GM18519 (cell line): Measurements from ENCODE around the gene ZFYVE28.

Source experiments
- ATAC-seq: cut with Tn5 transposase; IDR thresholded peaks from one replicate; pipeline ENCODE4 v1.9.1; 2021; ENCODE audit warnings: mild to moderate bottlenecking, moderate library complexity; ENCODE audit not compliant: unreplicated experiment, low FRiP score

ZFYVE28 gene

DNA sequence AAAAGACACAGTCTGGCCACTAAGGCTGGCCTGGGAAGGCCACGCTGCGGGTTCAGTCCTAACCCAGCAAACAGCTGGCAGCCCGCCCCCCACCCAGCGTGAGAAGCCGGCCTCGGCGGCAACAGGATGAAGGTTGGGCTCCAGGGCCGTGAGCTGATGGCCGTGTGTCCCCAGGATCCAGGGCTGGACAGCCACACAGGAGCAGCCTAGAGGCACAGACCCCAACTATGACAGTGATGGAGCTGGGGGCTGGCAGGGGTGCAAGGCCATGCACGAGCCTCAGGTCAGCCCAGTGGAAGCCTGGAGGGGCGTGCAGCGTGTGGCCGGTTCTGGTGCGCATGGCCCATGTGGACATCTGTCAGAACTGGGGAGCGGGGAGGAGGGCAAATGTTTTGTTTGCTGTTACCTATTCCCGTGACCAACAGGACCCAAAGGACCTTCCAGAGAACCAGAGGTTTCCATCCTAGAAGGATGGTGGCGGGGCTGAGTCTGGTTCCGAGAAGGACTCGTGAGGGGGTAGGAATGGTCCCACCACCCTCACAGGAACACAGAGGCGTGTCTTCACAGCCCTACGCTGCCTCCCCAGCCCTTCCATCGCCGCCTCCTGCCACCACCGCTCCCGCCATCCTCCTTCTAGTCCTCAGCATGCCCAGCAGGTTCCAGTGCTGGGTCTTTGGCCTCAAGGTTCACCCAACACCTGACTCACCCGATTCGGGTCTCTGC, 46.5 kb downstream of the ZFYVE28 start:
- no peak for ATAC-seq

DNA sequence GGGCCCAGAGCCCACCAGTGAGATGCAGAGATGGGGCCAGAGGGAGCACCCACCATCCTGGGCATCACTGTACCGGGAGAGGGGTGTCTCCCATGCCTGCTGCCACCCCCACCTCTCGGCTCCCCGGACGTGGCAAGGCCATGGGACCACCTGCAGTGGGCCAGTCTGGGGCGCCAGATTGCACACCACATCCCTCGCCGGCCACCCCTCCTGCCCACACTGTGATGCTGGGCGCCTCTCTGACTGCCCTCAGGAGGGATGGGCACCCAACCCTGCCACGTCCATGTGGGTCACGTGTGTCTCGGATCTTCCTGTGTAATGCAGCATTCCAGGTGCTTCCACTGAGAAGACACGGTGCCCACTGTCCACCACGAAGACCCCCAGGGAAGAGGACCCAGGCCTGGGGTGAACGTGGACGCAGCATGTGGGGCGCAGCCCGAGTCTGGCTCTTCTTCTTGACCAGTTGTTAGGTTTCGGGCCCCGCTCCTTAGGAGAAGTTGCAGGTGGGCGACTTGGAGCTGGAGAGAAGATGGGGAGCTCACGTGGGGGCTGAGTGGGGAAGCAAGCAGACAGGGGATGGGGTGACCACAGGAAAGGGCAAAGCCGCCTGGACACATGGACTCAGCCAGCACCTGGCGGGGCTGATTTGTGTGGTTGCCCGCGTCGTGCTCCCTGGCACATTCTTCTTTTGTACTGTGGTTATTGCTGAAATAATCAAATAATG, 47.7 kb downstream of the ZFYVE28 start:
- ATAC-seq = no peak

DNA sequence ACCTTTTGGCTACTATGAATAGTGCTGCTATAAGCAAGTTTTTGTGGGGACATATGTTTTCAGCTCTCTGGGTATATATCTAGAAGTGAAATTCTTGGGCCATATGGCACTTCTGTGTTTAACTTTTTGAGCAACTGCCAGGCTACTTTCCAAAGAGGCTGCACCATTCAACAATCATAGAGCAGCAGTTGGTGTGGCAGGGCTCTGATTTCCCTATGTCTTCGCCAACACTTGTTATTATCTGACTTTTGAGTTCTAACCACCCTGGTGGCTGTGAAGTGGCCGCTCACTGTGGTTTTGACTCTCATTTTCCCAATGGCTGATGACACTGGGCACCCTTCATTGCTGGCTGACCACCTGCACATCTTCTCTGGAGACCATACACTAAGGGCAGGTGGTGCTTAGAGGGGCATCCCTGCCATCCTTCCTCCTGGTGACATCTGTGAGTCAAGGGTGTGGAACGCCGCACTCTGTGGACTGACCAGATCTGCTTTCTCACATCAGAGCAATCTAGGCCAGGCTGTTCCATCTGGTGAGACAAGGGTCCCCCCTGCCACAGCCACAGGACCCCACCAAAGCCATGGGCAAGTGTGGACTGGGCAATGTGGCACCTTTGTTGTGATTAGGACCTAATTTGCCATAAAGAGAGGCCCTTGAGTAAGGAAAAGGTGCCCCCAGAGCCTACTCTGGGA, 49.6 kb downstream of the ZFYVE28 start:
- ATAC-seq = no peak

DNA sequence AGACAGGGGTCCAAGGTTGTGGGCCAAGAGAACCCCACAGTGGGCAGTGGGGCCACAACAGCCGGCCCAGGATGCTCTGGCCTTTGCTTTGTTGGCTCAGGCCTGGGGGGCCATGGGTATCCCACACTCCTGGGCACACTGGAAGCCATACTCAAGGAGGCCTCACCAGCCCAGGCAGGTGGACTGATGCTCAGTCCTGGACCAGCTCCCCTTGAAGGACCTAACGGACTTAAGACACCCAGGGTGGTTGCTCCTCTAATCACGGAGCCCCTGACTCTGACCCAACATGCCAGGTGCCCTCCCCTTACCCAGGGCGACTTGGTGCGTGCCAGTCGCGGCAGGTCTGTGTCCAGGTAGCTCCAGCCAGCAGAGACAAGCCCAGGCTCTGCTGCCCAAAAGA, 50.8 kb downstream of the ZFYVE28 start:
- ATAC-seq = no peak

DNA sequence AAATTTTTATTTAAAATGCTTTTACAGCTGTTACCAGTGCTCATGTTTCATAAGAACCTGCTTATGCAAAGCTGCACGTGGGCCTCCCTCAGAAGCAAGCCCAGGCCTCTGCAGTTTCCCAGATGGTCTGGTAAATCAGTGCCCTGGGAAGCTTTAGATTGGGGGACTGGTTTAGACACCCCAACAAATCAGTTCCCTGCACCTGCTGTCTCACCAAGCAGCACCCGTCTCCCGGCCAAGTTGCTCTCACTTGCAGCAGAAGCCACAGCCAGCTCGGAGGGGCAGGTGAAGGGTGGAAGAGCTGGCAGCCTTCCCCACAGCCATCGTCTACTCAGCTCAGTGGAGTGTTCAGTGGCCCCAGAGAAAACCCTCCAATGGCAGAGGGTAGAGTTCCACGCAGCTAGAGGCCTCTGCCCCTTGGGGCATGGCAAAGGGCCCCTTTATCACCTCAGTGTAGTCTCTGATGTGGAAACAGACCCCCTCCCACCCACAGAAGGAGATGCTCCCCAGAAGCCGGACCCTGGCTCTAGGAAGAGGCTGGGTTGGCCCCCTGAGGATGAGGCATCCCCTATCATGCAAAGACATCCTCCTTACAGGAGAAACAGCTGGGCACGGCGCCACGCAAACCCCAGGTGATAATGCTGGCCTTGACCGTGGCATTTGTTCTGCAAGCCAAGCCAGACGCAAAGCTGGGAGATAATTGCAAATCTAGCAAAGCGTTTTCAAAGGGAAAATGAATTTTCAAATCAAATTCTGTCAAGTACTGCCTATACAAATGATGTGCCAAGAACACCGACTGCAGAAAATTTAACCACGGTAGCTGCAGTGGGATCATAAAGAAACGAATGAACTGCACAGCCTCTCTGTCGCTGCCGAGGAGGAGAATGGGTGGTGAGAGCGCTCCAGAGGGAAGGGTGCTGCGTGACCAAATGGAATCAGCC, 51.9 kb downstream of the ZFYVE28 start:
- ATAC-seq = no peak

DNA sequence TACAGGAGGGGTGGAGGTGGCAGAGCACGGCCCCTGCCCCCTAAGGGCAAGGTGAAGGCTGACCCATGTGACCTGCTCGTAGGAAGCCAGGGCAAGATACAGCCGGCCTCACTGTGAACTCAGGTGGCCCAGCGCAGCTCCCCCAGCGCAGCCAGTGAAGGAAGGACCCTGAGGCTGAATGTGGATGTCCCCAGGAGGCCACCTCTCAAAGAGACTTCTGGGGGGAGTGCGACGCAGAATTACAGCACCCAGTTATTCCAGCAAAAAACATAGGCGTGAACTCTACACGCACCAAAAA, 52.6 kb downstream of the ZFYVE28 start:
- ATAC-seq = no peak

DNA sequence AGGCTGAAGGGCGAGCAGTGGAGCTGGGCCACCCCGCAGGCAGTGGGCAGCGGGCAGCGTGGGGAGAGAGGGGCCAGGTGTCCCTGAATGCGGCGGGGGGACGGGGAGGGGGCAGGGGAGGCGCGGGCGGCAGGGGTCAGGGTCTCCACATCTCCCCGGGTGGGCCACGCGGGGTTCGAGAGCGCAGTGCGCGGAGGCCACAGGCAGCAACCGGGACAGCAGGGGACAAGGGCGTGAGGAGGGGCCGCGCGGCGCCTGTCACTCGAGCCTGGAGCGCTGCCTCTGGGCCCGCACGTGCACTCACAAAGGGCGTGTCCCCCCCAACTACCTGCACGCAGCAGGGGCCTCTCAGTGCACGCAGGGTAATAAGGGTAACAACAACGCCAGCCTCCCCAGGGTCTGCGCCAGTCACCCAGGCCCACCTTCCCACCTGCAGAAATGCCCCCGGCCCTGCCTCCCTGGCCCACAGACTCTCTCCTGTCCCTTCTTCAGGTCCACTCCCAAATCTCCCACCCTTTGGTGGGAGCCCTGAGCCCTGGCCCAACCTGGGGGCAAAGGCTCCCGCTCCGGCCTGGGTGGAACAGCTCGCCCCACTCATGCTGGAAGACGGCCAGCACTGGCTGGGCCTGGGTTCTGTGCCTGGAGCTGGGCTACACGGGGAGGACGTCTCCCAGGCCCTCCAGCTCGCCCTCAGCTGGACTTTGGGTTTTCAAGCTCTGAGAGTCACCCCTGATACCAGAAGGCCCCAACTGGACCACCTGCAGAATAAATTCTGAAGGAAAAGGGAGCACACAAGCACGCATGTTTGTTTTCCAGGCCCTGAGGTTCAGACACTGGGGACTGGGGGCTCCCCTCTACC, 53.2 kb downstream of the ZFYVE28 start:
- no peak for ATAC-seq

DNA sequence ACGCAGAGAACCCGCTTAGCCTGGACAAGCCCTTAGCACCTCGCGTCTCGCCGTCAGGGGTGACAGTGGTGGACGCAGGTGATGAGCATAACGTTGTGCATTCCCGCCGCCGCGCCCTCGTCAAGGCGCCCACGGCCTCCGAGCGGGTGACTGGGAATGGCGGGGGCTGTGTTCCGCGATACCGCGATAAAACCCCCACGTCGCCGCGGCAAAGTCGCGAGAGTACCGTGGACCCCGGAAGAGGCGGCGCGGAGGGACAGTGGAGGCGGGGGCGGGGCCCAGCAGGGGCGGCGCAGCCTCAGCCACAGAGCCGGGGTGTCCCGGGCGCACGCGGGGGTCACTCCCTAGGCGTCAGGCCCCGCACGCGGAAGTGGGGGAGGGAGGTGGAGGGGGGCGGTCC, 53.8 kb downstream of the ZFYVE28 start:
- ATAC-seq = no peak

DNA sequence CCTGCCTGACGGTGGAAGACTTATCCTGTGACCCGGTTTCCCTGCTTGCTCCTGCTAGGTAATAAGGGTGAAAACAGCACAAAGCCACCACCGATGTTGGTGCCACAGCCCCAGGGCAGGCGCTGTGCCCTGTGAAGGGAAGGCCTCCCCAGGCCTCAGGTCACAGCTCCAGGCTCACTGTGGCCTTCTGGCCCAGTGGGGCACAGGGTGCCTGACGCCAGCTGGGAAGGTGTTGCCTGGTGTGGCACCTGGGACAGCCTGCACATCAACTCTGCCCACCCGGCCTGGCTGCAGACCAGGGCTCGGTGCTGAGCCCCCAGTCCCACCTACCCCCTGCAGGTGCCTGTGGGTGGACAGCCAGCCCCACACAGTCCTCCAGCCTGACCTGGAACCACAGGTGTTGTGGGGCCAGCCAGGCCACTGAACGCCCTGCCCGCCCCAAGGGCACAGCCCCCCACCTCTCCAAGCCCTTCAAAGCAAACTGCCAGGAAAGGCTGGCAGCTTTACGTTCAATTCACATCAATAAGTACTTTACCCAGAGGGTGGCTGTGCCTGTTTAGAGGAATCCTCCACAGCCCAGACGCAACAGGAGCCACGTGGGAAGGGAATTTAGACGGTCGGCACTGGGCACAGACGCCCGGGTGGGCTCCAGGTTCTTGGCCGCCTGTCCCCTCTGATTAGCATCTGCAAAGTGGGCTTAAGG, 54.3 kb downstream of the ZFYVE28 start:
- ATAC-seq = no peak

DNA sequence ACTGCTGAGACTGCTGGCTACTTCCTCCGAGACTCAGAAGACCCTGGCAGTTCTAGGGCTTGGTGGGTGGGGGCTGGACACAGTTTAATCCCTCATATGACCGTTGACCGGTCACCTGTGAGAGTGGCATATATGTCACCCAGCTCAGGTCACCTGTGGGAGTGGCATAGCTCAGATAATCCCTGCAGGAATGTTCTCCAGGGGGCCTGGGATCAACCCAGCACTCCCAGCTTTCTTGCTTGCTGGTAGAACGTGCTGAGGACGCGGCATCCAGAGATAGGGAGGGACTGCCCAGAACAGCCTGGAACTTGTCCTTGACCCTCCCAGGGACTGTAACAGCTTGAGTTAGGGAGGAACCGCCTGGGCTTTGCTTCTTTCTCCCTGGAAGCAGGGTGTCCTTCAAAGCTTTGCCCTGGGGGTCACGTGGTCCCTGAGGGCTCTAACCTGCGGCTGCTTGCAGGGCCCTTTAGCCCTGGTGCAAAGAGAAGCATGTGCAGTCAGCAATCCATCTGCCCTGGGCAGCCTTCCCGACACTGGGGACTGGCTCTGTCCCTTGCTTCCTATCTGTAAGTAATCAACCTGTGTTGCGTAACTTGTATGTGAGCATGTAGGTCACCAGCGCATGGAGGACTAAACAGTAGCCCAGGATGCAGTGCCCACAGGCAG, 55.3 kb downstream of the ZFYVE28 start:
- ATAC-seq = no peak

DNA sequence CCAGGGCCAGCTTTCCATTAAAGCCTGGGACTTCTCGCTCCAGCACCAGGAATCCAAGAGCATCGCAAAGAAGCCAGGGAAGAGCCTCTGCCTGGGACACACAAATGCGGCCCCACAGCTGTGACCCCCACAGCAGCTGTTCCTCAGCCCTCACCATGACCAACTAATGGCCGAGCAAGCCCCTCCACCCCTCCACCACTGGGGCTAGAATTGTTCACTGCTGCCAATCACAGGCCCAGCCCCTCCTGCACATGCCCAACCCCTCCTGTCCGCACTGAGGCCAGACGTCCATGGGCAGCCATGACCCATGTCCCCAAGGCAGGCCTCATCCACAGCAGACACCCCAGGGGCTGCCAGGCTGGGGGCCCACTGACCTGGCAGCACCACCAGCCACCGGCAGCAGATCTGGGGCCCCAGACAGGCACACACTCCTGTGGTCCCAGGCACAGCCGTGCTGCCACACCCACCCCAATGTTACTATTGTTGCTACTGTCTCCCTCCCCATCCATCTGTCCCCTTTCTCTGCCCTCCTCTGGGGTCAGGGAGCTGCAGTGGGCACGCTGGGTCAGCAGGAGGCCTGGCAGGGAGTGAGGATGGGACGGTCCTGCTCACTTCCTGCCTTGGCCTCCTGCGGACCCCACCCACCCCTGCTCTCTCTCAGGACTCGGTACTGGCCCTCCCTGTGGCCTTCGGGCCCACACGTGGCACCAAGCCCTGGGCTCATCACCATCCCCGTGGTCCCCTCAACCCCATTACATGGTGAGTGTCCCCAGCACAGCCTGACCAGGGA, 56.0 kb downstream of the ZFYVE28 start:
- ATAC-seq = no peak

DNA sequence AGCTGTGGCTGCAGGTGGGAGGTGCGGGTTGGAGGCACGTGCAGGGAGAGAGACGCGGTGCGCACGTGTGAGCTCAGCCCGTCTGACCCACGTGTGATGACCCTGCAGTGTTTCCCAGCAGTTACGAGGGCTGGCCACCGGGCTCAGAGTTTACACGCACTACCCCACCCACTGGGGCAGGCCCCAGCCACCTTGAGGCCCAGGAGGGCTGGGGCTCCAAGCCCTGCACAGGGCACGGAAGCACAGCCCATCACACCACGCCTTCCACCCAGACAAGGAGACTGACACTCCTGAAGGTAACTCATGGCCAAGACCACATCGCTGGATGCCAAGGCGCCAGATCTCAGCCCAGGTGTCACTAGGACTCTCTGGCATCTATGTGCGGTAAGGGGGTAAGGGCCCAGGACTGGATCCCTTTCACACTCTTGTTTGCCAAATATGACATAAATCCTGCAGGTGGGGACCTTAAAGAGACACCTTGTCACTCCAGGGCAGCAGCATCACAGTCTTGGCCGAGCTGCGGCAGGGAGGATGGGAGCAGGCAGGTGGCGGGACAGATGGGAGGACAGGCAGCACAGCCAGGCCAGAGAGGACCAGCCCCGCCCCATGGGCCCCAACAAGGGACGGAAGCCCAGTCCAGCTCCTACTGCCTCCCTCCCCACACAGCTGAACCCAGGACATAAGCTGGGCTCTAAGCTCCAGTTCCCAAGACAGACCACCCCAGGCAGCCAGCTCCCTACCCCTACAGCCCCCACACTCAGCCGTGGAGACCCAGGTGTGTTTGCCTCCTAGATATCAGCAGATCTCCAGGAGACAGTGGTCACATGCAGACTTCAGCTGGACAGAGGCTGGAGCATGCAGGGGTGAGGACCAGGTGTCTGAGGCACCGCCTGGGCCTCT, 56.8 kb downstream of the ZFYVE28 start:
- ATAC-seq = no peak

DNA sequence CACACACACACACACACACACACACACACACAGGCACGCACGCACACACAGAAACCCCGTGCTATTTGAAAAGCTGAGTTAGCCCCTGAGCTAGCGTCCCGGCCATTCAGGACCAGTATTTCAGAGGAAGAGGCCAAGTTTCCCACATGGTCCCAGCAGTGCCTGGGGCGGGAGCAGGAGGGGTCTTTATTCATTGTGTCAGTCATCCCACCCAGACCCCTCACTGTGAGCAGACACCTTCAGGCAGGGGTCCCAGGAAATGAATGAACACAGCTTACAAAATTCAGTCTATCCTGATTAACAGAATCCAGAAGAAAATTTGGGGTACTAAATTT, 58.1 kb downstream of the ZFYVE28 start:
- no peak for ATAC-seq

DNA sequence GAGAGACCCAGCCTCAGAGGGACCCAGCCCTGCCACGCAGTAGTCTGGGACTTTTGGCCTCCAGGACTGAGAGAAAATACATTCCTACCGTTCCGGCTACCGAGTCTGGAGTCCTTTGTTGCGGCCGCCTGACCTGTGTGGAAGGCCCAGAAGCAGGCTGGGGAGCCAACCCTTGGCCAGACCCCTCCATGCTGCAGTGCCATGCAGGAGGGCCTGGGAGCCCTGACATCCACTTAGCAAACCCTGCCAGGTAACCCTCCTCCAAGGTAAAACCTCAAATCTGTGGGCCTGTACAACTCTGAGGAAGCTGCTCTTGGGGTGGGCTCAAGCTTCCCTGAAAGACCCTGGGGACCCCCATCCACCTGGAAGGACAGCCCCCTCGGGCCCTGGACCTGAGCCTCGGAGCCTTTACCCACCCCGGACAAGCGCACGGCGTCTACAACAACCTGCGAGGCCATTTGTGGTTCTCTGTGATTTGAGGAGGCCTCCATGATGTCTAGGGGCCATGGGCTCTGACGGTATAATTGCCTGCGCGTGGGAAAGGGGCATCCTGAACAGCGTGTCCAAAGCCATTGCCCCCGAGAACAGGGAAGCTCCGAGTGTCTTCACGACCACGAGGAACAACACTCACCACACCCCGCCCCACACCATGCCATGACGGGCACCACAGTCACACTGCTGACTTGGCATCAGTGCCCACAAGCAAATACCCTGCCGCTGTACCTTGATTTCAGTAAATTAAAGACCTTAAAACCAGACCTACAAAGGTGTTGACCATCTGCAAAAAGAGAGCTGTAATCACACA, 58.7 kb downstream of the ZFYVE28 start:
- ATAC-seq = no peak

DNA sequence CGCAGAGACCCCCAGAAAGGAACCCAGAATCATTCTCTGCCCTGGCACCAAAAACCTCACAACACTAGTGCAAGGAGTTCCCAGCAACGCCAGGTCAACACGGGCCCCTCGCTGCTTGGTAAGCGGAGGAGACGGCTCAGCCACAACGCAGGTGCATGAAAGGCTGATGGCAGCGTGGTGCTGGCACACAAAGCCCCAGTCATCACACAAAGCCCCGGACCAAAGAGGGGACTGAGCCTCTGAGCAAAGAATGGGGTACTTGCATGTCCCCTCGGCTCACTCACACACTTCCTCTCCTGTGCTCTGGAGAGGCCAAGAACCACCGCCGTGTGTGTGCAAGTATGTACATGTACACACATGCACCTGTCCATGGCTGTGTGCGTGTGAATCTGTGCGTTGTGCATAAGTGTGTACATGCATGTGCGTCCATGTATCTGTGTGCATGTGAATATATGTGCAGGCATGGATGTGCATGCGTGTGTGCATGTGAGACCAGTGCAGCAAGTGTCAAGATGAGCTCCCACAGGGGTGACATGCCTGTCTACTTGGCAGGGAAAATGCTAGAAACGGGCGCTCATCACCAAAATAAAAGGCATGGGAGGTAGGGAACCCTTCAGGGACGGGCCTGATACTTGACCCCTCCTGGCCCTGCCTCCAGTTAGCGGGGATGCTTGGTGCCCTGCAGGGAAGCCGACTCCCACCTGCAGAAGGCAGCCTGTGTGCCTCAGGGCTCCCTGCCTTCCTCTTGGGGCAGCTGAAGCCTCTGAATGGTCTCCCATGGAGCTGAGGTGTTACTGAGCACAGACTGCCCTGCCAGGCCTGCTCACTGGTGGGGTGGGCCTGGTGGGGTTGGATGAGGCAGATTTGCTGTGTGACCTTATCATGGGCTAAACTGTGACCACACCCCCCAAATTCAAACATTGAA, 60.4 kb downstream of the ZFYVE28 start:
- no peak for ATAC-seq
